HuH-7.5 (cell line): ENCODE measurements around the gene ZNF276.
"Not testable (repeated sequence)": the region's sequence is repeated elsewhere in the genome, so short reads cannot be mapped to it uniquely, and the experiment has no call there.

Experiments
- DNase-seq: peaks from one replicate; pipeline ENCODE4 v3.0.0; 2011; ENCODE audit warnings: low spot score

The ZNF276 gene

DNA sequence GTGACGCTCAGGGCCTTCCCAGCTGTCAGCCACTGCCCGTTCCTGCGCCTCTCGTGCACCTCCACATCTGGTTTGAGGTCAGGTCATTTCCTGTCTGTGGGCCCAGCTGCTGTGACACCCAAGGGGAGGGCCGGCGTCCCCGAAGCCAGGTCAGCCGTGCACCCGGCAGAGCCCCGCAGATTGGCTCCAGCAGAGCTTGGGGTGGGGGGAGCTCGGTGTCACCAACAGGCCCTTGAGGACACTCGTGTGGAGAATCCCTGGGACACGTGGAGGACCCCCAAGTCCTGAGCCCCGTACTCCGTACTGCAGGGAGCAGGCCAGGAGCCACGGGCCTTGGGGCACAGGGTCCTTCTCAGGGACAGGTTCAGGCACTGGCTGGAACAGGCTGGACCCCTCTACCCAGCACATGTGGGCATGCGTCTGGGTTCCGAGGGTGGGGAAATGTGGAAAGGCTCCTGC, 24.6 kb upstream of the ZNF276 start:
- peak; percentile 39 for DNase-seq

DNA sequence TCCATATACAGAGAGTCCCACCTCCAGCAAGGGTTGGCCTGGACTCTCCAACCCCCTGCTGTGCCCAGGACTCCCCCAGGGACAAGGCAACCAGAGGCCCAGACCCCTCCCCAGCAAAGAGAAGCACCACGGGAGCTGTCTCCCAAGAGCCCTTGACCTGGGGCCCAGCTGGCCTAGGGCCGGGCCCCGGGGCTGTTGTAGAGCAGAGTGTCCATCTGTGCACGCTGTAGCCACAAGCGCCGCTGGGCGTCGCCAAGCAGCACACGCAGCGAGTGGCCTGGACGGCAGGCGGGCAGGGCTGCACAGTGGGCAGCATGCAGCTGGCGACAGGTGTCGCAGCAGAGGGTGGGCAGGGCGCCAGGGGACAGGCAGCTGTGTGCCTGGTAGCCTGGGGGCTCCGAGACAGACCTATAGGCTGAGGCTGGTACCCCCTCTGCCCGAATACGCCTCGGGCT, 24.1 kb upstream of the ZNF276 start:
- peak; percentile 31 for DNase-seq

DNA sequence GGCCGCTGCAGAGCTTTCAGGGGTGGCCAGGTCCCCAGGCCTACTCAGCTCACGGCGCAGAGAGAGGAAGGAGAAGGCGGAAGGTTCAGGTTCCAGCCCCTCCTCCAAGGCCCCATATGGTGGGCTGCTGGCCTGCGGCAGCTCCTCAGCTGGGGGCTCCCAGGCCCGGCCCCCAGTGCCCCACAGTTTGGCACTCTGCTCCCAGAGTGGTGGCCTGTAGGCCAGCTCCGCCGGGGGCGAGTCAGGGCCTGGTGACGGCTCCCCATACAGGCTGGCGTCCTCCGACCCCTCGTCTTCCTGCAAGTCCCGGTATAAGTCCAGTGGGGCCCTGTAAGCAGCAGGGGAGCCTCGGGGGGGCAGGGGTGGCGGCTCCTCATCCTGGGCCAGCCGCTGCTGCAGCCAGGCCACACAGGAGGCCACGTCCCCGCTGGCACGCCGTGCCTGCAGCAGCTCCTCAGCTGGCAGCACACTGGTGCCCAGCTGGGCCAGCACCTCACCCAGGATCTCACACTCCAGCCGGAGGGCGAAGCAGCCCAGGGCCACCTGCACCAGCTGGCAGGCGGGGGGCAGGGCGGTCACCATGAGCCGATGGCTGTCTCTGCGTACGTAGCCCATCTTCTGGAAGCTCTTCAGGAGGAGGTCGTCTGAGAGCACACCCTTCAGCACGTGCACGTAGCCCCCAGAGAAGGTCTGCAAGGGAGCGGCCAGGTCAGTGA, 23.6 kb upstream of the ZNF276 start:
- DNase-seq: no peak

DNA sequence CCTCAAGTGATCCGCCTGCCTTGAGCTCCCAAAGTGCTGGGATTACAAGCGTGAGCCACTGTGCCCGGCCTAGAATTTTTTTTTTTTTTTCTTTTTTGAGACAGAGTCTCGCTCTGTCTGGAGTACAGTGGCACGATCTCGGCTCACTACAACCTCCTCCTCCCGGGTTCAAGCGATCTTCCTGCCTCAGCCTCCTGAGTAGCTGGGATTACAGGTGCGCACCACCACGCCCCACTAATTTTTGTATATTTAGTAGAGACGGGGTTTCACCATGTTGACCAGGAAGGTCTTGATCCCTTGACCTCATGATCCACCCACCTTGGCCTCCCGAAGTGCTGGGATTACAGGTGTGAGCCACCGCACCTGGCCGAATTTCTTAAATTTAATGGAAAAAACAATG, 22.6 kb upstream of the ZNF276 start:
- not testable (repeated sequence) for DNase-seq

DNA sequence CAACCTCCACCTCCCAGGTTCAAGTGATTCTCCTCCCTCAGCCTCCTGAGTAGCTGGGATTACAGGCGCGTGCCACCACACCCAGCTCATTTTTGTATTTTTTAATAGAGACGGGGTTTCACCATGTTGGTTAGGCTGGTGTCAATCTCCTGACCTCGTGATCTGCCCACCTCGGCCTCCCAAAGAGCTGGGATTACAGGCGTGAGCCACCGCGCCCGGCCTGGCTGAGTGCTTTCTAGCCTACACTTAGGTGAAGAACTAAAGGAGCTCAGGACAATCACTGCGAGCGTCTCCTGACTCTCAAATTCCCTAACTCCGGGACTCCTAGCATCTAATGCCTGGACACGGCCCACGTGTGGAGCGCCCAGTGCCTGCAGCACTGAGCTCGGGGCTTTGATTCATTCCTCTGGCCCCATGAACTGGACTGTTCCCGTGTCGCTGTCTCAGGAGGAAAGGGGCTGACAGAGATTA, 21.7 kb upstream of the ZNF276 start:
- not testable (repeated sequence) for DNase-seq

DNA sequence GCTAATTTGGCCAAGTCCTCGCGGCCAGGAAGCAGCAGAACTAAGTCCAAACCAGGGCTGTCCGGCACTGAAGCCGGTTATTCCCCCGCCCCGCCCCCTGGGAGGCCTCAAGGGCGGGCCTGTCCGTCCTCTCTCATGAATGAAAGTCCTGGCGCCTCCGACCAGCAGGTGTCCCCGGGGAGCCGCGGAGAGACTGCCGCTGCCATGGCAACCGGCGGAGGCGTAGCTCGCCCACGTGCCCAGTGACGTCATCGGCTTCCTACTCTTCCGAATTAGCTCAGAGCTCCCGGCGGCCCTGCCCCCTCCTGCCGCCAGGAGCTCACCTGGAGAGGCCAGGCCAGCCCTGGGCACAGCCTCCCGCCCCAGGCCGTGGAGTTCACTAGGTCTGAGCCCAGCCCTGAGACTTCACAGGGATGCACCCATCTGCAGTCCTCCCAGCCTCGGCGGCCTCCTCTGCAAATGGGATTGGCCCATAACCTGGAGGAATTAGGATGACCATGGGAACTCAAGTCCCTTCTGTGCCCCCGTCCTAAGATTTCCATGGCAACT, 21.2 kb upstream of the ZNF276 start:
- peak; percentile 99 for DNase-seq

DNA sequence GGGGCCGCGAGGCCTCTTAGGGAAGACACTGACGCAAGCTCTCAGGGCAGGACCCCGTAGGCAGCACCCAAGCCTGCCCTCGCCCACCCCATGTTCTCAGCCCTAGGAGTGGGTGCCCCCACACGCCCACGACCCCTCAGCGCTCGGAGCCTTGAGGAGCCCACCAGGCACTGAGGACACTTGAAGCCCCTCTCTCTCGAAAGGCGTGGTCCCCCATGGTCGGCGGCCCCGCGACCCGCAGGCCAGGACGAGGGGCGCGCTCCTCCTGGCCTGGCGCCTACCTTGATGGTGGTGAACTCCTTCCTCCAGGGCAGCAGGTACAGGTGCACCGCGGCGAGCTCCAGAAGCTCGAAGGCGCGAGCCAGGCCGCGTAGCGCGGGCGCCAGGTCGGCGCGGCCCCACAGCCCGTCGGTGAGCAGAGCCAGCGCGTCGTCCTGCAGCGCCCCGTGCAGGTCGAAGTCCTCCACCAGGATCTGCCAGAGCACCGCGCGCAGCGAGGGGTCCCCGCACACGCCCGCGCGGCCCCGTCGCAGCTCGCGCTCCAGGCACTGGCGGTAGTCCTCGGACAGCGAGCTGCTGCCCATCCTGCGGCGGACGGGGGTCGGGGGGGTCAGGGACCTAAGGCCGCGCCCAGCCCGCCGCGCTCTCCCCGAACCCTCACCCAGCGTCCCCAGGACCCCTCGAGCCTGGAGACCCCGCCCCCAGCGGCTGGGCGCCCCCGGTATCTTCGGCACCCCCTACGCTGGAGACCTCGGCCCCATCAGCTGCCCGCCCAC, 20.5 kb upstream of the ZNF276 start:
- DNase-seq: peak; percentile 86

DNA sequence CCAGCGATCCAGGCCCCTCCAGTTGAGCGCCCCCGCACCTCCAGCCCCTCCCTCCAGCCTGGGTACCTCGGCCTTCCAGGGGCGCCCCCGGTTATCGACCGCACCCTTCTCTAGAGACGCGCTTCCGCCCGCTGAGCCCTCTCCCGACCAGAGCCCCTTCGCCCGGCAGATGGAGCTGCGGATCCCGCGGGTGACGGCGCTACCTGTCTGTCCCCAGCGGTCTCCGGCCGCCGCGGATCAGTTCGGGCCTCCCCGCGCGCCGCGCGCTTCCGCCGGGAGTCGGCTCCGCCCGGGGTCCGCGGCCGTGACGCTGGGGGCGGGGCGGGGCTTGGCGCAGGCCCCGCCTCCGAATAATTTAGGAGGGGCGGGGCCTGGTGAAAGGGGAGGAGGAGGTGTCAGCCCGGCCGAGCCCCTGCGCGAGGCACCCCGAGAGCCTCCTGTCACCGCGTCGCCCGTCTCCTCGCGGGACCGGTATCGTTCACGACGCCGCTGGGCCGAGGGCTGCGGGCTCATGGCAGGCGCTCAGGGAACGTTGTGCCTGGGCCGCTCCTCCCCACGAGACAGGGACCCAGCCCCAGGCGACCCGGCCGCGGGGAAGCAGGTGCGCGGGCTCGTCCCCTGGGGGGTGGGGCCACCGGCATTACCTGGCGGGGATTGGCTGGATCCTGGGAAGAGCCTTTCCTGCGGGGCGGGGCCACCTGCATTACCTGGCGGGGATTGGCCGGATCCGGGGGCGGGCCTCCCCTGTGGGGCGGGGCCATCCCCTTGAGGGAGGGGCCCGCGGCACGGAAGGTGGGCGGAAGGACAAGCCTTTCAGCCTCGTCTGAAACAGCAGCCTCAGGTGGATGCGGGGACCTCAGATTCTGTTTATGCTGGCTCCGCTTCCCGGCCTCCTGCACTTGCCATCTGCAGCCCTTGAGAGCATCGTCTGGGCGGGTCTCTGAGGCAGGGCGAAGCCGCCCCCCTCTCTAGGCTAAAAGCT, 19.6 kb upstream of the ZNF276 start, which contains the start of gene SPATA2L:
Gene SPATA2L, minus strand, starts transcription at position 281 of the 982 bp plus-strand sequence. CDS start 473 bp downstream, outside the sequence.
- DNase-seq: peak; percentile 99

DNA sequence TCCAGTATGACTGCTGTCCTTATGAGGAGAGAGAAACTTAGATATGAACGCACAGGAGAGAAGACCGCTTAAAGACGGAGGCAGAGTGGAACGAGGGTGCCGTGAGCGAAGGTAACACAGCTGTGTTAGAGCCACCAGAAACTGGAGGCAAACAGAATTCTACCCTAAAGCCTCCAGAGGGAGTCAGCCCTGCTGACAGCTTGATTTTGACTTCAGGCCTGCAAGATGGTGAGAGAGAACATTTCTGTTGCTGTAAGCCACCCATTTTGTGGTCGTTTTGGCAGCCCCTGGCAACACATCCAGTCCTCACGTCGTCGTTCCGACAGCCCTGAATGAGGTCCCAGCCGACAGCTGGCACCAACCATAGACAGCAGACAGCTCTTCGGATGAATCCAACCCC, 17.1 kb upstream of the ZNF276 start:
- no peak for DNase-seq

DNA sequence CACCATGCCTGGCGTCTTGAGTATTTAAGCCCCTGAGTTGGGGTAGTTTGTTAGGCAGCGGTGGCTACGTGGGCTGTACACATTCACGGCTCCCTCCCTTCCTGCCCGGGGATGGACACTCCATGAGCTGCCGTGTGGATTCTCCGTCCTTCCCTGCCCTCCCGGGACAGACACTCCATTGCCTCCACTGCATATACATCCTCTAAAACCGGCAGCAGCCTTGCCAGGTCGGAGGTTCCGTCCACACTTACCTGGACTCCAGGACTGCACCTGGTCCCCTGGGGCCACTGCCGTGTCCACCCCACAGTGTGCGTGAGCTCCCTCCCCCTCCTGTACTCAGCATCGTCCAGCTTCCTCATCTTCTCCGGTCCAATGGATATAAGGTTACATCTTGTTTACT, 16.3 kb upstream of the ZNF276 start:
- no peak for DNase-seq

DNA sequence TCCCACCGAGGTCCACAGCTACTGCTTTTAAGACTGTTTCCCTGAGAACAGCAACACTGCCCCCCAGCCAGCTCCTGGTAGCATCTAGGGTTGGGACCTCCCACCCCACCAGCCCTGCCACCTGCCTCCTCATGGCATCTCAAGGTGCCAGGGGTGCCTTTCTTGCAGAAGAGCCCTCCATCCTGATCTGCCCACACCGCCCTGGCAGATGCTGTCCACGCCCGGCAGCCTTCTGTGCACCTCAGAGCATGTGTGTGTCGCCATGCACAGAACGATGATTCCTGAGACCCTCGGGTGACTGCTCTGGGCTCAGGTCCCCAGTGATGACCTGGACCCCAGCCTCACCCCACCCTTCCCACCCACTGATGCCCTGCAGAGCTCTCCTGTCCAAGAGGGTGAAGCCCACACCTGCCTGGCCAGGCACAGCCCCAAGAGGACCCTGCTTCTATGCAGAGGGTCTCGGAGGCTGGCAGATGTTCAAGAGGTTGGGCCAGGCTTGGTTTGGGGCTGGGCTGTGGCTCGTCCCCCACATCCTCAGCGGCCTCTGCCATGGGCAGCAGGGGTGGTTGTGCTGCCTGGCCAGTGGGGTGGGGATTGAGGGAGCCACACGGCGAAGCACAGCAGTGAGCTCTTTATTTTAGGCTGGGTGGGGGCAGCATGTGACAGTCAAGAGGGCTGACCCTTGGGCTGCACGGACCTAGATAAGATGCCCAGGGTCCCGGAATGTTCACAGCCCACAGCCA, 14.6 kb upstream of the ZNF276 start:
- peak; percentile 31 for DNase-seq

DNA sequence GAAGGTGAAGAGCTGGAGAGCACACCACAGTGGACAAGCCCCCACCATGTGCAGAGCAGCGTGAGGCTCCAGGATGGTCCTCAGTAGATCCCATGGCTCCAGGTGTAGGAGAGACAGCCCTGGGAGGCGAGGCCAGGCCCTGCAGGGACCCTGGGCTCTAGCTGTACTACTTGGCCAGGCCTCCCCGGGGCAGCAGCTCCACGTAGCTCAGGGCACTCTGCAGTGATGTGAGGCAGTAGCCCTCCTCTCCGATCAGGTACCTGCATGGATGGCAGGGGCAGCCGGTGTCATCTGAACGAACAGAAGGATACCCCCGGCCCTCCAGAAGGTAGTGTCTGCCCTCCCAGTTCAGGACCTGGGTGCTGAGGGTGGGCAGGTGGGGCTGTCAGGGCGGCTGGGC, 13.6 kb upstream of the ZNF276 start:
- no peak for DNase-seq

DNA sequence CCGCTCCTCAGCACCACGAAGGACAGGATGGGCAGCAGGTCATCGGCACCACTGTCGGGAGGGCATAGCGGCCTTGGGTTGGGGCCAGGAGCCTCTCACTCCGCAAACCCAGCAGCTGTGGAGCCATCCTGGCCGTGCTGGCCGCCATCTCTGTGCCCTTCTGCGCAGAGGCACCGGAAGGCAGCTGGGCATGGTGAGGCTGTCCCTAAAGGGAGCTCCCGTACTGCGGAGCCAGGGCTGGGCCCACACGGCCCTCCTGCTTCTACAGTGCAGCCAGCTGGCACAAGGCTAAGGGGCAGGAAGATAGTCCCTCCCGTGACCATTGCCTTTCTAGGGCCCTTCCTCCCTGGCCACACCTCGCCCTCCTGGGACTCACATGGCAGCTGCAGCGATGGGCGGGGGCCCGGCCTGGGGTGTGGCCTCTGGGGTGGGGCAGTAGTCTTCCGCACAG, 12.8 kb upstream of the ZNF276 start:
- DNase-seq: no peak

DNA sequence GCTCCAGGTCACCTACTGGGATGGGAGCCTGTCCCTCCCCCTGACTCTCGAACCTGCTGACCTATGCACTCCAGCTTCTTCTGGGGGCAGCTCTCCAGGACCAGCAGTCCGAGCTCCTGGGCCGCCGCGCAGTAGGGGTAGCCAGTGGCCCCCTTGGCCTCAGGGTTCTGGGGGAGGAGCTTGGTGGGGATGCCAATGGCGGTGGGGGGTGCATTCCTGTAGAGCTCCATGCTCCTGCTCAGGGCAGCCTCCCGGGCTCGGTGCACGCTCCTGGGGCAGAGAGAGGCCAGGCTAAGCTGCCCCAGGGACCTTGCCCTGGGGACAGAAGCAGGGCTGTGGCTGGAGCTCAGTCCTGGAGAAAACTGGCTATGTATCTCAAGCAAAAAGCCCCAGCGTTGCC, 12.2 kb upstream of the ZNF276 start:
- no peak for DNase-seq

DNA sequence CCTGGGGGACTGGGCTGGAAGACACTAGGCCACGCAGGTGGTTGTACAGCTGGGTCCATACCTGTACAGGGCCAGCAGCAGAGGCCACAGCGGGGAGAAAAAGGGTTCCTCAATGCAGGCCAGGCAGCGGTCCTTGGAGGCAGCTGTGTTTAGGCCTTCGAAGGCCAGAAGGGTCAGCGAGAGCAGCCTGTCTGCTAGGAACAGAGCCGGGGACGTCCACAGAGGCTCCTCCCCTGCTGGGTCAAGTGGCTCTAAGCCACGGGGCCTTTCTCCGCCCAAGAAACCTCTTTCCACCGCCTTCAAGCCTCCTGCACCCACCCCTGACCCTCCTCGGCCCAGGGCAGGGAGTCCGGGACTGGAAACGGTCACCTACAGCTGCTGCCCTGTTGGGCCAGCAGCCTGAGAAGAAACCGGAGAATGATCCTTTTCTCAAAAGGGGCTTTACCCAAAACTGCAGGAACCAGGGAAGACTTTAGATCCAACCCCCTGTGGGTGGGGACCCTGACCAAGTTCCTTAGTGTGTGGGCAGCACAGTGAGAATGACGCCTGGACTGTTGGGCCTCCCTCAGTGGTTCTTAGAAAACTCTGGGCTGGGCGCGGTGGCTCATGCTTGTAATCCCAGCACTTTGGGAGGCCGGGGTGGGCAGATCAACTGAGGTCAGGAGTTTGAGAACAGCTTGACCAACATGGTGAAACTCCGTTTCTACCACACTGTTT, 11.5 kb upstream of the ZNF276 start:
- DNase-seq: no peak

DNA sequence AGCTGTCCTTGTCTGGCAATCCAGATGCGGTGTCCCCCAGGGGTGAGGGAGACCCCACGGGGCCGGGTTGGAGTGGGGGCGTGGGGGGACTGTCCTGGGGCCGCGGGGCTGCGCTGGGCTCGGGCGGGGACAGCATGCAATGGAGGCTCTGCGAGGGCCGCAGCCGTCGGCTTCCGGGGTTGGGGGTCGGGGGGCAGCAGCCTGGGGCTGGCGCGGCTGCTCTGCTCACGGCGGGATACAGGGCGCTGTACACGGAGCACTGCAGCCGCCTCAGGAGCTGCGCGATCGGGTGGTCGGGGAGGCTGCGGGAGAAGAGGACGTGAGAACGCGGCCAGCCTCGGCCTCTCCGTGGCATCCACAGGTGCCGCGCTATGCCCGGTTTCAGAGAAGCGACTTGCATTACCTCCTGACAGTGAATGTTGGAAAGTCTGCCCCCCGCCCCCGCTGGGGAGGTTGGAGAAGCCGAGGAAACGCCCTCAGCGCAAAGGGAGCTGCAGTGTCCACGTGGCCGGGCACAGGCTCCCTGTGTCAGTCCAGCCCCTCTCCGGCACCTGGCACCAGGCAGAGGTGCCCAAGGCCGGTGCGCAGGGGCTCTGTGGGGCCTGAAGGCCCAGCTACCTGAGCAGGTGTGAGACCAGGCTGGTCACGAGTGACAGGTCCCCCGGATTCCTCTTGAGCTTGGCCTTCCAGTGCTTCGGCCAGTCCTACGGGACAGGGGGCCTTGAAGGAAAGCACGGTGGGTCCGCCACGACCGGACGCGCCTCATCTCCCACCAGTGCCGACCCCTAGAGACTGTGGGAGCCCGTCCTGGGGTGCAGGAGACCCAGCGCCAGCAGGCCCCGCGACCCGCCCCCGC, 10.4 kb upstream of the ZNF276 start:
- no peak for DNase-seq

DNA sequence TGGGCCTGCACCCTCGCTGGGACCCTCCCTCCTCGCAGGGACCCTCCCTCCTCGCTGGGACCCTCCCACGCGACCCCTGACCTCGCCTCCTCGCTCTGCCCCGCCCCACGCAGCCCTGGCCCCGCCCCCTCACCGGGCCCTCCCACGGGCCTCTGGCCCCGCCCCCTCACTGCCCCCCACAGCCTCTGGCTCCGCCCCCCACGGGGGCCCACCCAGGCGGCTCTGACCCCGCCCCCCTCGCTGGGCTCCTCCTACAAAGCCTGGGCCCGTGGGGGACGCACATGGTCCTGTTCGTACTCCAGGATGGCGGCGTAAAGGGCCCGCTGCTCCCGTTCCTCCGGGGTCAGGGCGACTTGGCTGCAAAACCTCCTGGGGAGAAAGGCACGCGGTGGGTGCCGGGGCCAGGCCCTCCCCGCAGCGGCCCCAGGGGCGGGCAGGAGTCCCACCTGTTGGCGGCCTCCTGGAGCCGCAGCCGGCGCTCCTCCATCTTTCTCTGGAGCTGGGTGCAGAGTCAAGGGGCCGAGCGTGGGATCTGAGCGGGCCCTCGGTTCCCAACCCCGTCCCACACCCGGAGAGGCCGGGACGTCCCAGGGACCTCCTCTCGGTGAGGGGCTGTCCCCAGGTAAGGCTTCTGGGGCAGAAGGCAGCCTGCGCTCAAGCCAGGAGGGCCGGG, 9.6 kb upstream of the ZNF276 start:
- DNase-seq: no peak

DNA sequence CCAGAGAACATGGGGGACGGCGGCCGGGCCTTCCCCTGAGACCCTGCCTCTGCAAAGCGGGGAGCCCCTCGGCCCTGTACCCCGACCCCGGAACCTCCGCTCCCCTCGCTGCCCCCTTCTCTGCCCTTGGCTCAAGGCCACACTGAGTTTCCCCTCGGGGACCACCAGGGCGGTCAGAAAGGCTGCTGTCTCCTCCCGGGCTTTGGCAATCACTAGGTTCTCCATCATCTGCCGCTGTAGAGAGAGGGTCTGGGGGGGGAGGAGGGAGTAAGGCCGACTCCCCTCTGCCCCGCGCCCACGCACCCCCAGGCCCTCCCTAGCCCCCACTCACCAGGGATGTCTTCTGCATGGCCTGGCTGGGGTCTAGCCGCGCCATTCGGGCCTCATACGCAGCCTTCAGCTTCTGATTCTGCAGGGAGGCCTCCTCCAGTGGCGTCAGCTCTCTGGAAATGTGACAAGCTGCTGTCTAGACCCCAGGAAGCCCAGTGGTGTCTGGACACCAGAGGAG, 9.0 kb upstream of the ZNF276 start:
- no peak for DNase-seq
